Prostate gland (tissue), 2 donors: ENCODE measurements around the gene LAPTM4A.

ENCODE experiments used
- CTCF ChIP-seq, 4 experiments: fragments of 200-600 bp in 2 of 4; fragments of 450-650 bp in 2 of 4; sonication (generic) in 2 of 4; IDR thresholded peaks; 1 replicate in 3 of 4; 2 replicates in 1 of 4; pipeline ENCODE4 v1.5.1; 2016 to 2019; ENCODE audit warnings: antibody characterized with exemption in 4 of 4, mild to moderate bottlenecking in 2 of 4, moderate library complexity in 2 of 4
- POLR2AphosphoS5 ChIP-seq: sonication (generic); formaldehyde crosslinking; IDR thresholded peaks from one replicate; pipeline ENCODE4 v1.6.1; 2017; ENCODE audit warnings: antibody characterized with exemption

GRCh38 chr2:20030224-20030623, 21.2 kb downstream of the LAPTM4A start:
- TF ChIP-seq CTCF (IDR thresholded peaks at IDR 0.05) (no peak), POLR2AphosphoS5 (no peak)
